HG03457 (cell line): ENCODE data around the gene RANBP17.

Experiments used
- ATAC-seq: cut with Tn5 transposase; IDR thresholded peaks from one replicate; pipeline ENCODE4 v1.9.1; 2021; ENCODE audit warnings: moderate number of reproducible peaks; ENCODE audit not compliant: unreplicated experiment

RANBP17 gene

GRCh38 chr5:171312129-171312974, 450.5 kb downstream of the RANBP17 start:
- no peak for ATAC-seq

- ATAC-seq, result no peak
Measured at GRCh38 chr5:171313481-171314206, 451.8 kb downstream of the RANBP17 start.

- ATAC-seq, result no peak
Measured at GRCh38 chr5:171314728-171315385, 453.0 kb downstream of the RANBP17 start.

- no peak for ATAC-seq
Measured at GRCh38 chr5:171315386-171315891, 453.6 kb downstream of the RANBP17 start.

DNA sequence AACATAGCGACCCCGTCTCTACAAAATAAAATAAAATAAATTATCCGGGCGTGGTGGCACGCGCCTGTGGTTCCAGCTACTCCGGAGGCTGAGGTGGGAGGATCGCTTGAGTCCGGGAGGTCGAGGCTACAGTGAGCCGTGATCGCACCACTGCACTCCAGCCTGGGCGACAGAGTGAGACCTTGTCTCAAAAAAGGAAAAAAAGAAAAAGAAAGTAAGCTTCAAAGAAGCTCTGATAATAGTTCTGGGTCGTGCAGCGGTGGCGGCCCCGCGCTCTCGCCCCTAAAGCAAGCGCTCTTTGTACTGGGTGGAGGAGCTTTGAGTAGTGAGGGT, 454.1 kb downstream of the RANBP17 start:
- ATAC-seq, result no peak

- ATAC-seq, result no peak
Measured at GRCh38 chr5:171316258-171317121, 454.7 kb downstream of the RANBP17 start.

- ATAC-seq, result no peak
Measured at GRCh38 chr5:171317230-171317629, 455.4 kb downstream of the RANBP17 start.

DNA sequence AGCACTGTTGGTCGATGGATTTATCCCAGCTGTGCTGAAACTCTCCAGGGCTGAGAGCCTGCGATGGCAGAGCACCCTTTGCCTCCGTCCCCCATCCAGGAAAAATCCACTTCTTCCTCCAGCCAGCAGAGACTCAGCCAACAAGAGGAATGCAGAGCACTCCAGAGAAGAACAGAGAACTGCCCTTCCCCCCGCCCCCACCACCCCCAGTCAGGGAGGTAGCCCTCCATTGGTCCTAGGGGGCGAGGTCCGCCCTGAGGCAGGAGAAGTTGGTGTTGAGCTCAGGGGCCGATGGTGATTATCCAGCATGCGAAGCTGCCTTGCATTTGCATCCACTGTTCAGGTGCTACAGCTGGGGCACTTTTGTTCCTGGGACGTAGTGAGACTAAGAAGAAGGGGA, 456.2 kb downstream of the RANBP17 start:
- ATAC-seq, result no peak

- no peak for ATAC-seq
Measured at GRCh38 chr5:171321447-171321846, 459.6 kb downstream of the RANBP17 start.

DNA sequence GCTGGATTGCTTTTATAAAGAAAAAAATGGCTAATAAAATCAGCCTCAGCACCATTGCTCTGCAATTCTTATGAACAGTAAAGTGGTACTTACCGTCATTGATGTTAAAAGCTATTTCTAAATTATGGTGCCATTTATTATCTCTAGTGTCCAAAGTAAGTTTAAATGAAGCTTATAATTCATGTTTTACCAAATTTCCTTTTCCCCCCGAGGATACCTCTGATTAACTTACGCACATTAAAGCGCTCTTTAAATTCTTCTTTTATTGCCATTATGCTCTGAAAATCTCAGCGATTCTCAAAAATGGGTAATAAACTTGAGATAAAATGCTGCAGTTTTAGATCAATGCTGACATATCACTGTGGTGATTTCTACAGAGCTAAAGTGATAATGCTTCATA, 460.7 kb downstream of the RANBP17 start:
- ATAC-seq, result no peak

- no peak for ATAC-seq
Measured at GRCh38 chr5:171323007-171323406, 461.2 kb downstream of the RANBP17 start.

DNA sequence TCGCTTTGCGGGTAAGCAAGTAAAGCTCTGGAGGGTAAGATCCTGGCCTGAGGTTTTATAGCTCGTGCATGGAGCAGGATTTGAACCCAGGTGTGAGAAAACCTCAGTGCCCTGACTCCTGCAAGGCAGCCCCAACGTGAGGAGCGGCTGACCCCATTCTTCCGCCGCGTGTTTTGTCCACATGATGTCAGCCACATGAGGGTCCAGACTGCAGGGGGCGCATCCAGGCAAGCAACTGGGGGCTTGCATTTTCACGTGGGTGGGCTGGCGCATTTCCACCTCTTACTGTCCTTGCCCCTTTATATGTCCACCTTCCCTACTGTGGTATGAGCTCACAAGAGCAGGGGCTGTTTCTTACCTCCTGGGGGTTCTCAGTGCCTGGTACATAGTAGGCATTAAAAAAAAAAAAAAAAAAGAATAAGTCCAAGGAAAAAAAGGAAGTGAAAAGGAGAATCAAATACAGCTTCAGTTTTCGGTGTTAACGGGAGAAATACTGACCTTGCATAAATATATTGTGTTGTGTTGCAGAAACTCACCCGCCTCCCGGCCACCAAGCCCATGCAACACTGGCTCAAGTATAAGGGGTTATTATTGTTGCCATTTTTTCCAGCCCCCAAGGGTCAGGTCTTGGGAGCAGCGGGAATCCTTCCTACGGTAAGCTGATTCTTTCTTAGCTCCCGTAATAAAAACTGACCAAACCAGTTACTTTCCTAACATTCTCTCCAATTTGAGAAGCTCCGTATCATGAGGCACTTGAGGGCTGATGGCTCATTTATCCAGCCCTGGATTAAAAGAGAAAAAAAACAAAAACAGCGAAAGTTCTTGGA, 462.2 kb downstream of the RANBP17 start:
- ATAC-seq, result no peak

GRCh38 chr5:171330021-171330420, 468.2 kb downstream of the RANBP17 start:
- ATAC-seq, result no peak

GRCh38 chr5:171335616-171336015, 473.8 kb downstream of the RANBP17 start:
- no peak for ATAC-seq

GRCh38 chr5:171336521-171337209, 474.8 kb downstream of the RANBP17 start:
- no peak for ATAC-seq

- no peak for ATAC-seq
Measured at GRCh38 chr5:171337210-171337569, 475.4 kb downstream of the RANBP17 start.

DNA sequence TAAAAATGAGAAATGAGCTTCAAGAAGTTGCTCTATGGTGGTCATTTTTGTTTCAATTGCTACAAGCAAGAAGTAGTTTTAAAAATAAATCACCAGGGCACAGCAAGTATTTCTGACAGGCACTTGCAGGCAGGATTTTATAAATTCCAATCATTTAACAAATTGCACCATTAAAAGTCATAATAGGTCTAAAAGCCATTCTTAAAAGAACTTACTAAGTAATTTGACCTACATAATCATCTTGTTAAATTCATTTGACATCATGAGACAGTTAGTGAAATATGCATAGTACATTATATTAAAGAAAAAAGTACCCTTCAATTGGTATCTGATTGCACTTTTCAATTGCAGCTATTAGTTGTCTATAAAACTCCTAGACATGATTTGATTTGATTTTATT, 478.2 kb downstream of the RANBP17 start:
- no peak for ATAC-seq

- ATAC-seq, result no peak
Measured at GRCh38 chr5:171340491-171340890, 478.7 kb downstream of the RANBP17 start.

GRCh38 chr5:171342362-171343111, 480.7 kb downstream of the RANBP17 start:
- no peak for ATAC-seq
